Activated CD4-positive, alpha-beta memory T cell treated with anti-CD3 and anti-CD28 coated beads for 36 hours (primary cell): ENCODE data around the gene WDHD1. TPM values are rescaled to one million over a fixed set of nuclear protein-coding genes. Genes with fewer than 3 reads are reported as not detected.
"Not testable (repeated sequence)": the region's sequence is repeated elsewhere in the genome, so short reads cannot be mapped to it uniquely, and the experiment has no call there.

Experiments used
- CTCF ChIA-PET: fragments of 350-600 bp; sonication (Branson Sonifier 250); formaldehyde crosslinking; loops from one replicate; lab custom pipeline; 2021; ENCODE audit warnings: antibody characterized with exemption, inconsistent platforms; lab: Charles Lee
- POLR2A ChIA-PET: fragments of 350-600 bp; sonication (Branson Sonifier 250); formaldehyde crosslinking; loops from one replicate; lab custom pipeline; 2021; ENCODE audit warnings: antibody characterized with exemption; lab: Charles Lee
- DNase-seq: peaks from one replicate; pipeline ENCODE4 v3.0.0-alpha.2; 2020
- H3K27ac Mint-ChIP-seq: one replicate; pipeline ENCODE4 v1.8.0; 2021; ENCODE audit warnings: mixed read lengths
- H3K27me3 Mint-ChIP-seq: one replicate; pipeline ENCODE4 v1.8.0; 2021; ENCODE audit warnings: mixed read lengths
- H3K36me3 Mint-ChIP-seq: one replicate; pipeline ENCODE4 v1.8.0; 2021; ENCODE audit warnings: mixed read lengths
- H3K4me1 Mint-ChIP-seq: one replicate; pipeline ENCODE4 v1.8.0; 2021; ENCODE audit warnings: low read depth, mixed read lengths
- H3K4me3 Mint-ChIP-seq: one replicate; pipeline ENCODE4 v1.8.0; 2021; ENCODE audit warnings: mild to moderate bottlenecking, mixed read lengths
- H3K9me3 Mint-ChIP-seq: one replicate; pipeline ENCODE4 v1.8.0; 2021; ENCODE audit warnings: mixed read lengths
- intact Hi-C: fragments of 100-400 bp; cut with micrococcal nuclease; formaldehyde crosslinking; loops from one replicate; pipeline ENCODE4 v1.15.1; 2023
- total RNA-seq, 2 experiments: library from RNA; stranded (reverse); gene quantifications; one replicate each; pipeline ENCODE4 v1.2.3, GENCODE V29; 2021

WDHD1 gene
- total RNA-seq, 2 experiments from 2014 or later, result 62.4 to 63.2 TPM

DNA sequence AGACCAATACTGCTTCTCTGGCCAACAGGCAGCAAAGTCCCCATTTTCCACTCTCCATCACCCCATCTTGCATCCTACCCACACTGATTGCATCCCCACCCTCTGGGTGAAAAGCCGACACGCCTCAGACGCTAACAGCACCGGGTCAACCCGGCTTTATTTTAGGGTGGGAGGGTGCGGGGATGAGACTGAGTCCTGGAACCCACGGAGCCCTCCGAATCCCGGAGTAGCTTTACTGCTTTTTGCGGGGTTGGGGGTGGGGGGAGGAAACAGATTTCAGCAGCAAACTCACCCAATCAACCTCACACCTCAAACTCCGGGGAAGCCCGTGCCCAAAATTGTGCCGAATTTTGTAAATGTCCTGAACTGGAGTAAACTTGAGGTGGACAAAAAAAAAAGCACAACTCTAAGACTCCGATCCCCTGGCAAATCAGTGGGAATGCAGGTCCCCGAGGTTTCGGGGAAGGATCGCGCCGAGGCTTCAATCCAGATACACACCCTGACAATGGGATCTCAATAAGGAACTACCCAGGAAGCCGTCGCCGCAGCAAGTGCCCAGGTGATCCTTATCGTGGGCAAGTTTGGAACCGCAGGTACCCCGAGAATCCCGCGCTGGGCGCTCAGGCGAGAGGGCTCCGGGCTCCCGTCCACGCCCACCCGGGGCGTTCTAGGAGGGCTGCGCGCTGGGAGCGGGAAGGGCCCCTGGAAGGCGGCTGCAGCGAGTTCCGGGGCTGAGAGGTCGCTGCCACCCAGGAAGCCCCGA, 125.3 kb downstream of the WDHD1 start:
- ChIA-PET POLR2A (interaction anchor here (0.6 to 2.1 kb wide), 2 partner anchors 20 to 126 kb away, joined by 7 to 10 read pairs; no protein-coding TSS in a partner anchor), CTCF (interaction anchor here (1.0 to 4.6 kb wide), 8 partner anchors 8 to 413 kb away, joined by 3 to 19 read pairs (median 8); no protein-coding TSS in a partner anchor)
- Mint-ChIP-seq H3K9me3 (no peaks in the 10 kb centered on the region), H3K27me3 (no peaks in the 10 kb centered on the region), H3K36me3 (peaks cover 4% of the 10 kb centered on the region), H3K4me1 (peaks cover 22% of the 10 kb centered on the region), H3K27ac (peak overlapping the region; percentile 80), H3K4me3 (peak overlapping the region; percentile 87)
- intact Hi-C loops, result loop anchor here (1.0 to 10.0 kb wide), 9 partner anchors 8 to 505 kb away; partner anchors contain the start of genes CDKN3, CGRRF1, SOCS4 and WDHD1
- peak; percentile 35 for DNase-seq

- Mint-ChIP-seq H3K9me3 (no peaks in the 10 kb centered on the region), H3K4me1 (peaks cover 34% of the 10 kb centered on the region), H3K27me3 (no peaks in the 10 kb centered on the region), H3K36me3 (peaks cover 4% of the 10 kb centered on the region), H3K27ac (no peak overlapping the region), H3K4me3 (no peak overlapping the region)
- POLR2A ChIA-PET, result interaction anchor here (1.3 kb wide), 1 partner anchor 10 kb away, joined by 3 read pairs; no protein-coding TSS in a partner anchor
- no peak for DNase-seq
- intact Hi-C loops, result no loop called here
- CTCF ChIA-PET, result interaction anchor here (0.7 to 4.6 kb wide), 3 partner anchors 10 to 18 kb away, joined by 3 to 19 read pairs (median 9); no protein-coding TSS in a partner anchor
Observed at GRCh38 chr14:54899573-54899972, 127.3 kb downstream of the WDHD1 start.

DNA sequence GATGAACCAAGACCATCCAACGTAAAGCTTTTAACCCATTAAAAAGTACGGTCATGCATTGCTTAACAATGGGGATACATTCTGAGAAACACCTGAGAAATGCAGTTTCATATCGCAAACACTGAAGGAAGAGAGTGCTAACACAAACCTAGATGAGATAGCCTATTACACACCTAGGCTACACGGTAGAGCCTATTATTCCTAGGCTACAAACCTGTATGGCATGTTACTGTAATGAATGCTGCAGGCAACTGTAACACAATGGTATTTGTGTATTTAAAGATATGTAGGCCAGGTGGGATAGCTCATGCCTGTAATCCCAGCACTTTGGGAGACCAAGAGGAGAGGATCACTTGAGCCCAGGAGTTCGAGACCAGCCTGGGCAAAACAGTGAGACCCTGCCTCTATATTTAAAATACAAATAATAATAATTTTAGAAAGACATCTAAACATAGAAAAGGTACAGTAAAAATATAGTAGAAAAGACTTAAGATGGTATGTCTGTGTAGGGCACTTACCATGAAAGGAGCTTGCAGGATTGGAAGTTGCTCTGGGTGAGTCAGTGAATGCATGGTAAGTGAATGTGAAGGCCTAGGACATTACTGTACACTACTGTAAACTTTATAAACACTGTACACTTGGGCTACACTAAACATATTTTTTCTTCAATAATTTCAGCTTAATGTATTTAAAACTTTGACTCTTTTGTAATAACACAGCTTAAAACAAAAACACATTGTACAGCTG, 128.9 kb downstream of the WDHD1 start:
- H3K27ac Mint-ChIP-seq, H3K36me3 Mint-ChIP-seq, POLR2A ChIA-PET, H3K27me3 Mint-ChIP-seq, H3K4me3 Mint-ChIP-seq, DNase-seq, H3K9me3 Mint-ChIP-seq, intact Hi-C loops: not testable (repeated sequence)
- peaks cover 44% of the 10 kb centered on the region for H3K4me1 Mint-ChIP-seq
- CTCF ChIA-PET, result interaction anchor here (0.6 to 4.6 kb wide), 4 partner anchors 9 to 341 kb away, joined by 3 to 19 read pairs (median 3); no protein-coding TSS in a partner anchor

- no peaks in the 10 kb centered on the region for H3K9me3 Mint-ChIP-seq
- no peak for DNase-seq
- H3K4me3 Mint-ChIP-seq, result no peak overlapping the region
- POLR2A ChIA-PET, result no interaction called here
- CTCF ChIA-PET, result no interaction called here
- peaks cover 47% of the 10 kb centered on the region for H3K4me1 Mint-ChIP-seq
- H3K36me3 Mint-ChIP-seq, result peaks cover 4% of the 10 kb centered on the region
- intact Hi-C loops, result no loop called here
- H3K27ac Mint-ChIP-seq, result no peak overlapping the region
- H3K27me3 Mint-ChIP-seq, result no peaks in the 10 kb centered on the region
Observed at GRCh38 chr14:54895683-54896082, 131.2 kb downstream of the WDHD1 start.

DNA sequence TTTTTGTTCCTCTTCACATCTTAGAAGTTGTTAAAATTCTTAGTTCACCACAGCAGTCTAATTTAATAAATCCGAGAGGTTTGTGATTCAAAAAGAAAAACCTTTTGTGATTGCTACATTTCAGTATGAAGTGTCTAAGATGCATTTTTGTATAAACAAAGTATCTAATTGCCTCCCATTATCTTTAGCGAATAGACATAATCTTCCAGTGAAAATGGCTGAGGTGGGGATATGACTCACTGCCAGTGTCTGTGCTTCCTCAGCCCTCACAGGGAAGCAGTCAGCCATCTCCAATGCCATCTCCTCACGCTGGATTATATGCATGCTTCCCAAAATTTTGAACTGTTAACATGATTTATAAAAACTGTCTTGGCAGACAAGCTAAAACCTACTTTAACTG, 131.9 kb downstream of the WDHD1 start:
- Mint-ChIP-seq H3K27ac (no peak overlapping the region), H3K4me3 (no peak overlapping the region), H3K36me3 (peaks cover 1% of the 10 kb centered on the region), H3K27me3 (no peaks in the 10 kb centered on the region), H3K9me3 (no peaks in the 10 kb centered on the region), H3K4me1 (peaks cover 47% of the 10 kb centered on the region)
- POLR2A ChIA-PET, result no interaction called here
- CTCF ChIA-PET, result no interaction called here
- intact Hi-C loops, result no loop called here
- DNase-seq, result no peak

GRCh38 chr14:54893151-54893760, 133.6 kb downstream of the WDHD1 start:
- intact Hi-C loops, result loop anchor here (1.0 kb wide), 2 partner anchors 9 to 12 kb away; partner anchors contain the start of gene GCH1
- H3K4me3 Mint-ChIP-seq, result no peak overlapping the region
- H3K9me3 Mint-ChIP-seq, result no peaks in the 10 kb centered on the region
- peaks cover 55% of the 10 kb centered on the region for H3K4me1 Mint-ChIP-seq
- ChIA-PET CTCF (interaction anchor here (1.0 to 1.8 kb wide), 3 partner anchors 9 to 116 kb away, joined by 3 to 8 read pairs (median 4); partner anchors contain the start of gene GCH1), POLR2A (no interaction called here)
- peaks cover 1% of the 10 kb centered on the region for H3K36me3 Mint-ChIP-seq
- DNase-seq, result peak; percentile 53
- no peaks in the 10 kb centered on the region for H3K27me3 Mint-ChIP-seq
- no peak overlapping the region for H3K27ac Mint-ChIP-seq

DNA sequence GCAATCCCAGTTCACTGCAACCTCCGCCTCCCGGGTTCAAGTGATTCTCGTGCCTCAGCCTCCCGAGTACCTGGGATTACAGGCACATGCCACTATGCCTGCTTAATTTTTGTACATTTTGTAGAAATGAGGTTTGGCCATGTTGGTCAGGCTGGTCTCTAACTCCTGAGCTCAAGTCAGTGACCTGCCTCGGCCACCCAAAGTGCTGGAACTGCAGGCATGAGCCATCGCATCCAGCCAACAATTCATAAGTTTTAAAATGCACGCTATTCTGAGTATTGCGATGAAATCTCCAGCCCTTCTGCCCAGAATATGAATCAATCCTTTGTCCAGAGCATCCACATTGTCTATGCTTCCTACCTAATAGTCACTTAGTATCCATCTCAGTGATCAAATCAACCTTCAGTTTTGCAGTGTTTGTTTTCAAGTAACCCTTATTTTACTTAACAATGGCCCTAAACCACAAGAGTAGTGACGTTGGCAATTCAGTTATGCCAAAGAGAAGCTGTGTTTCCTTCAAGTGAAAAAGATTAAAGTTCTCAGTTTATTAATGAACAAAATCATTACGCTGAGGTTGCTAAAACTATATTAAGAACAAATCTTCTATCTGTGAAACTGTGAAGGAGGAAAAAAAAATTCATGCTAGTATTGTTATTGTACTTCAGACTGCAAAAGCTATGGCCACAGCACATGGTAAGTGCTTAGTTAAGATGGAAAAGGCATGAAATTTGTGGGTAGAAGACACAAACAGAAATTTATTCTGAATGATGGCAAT, 135.2 kb downstream of the WDHD1 start:
- H3K4me3 Mint-ChIP-seq, result no peak overlapping the region

GRCh38 chr14:54890788-54891187, 136.1 kb downstream of the WDHD1 start:
- intact Hi-C loops, result no loop called here
- peaks cover 1% of the 10 kb centered on the region for H3K36me3 Mint-ChIP-seq
- no peaks in the 10 kb centered on the region for H3K9me3 Mint-ChIP-seq
- H3K27ac Mint-ChIP-seq, result no peak overlapping the region
- peaks cover 62% of the 10 kb centered on the region for H3K4me1 Mint-ChIP-seq
- ChIA-PET CTCF (interaction anchor here (1.5 to 3.8 kb wide), 3 partner anchors 9 to 327 kb away, joined by 4 to 19 read pairs (median 5); no protein-coding TSS in a partner anchor), POLR2A (no interaction called here)
- H3K4me3 Mint-ChIP-seq, result no peak overlapping the region
- no peaks in the 10 kb centered on the region for H3K27me3 Mint-ChIP-seq
- no peak for DNase-seq

More for the DNA sequence above, 135.2 kb downstream of the WDHD1 start:
- Mint-ChIP-seq H3K9me3 (no peaks in the 10 kb centered on the region), H3K36me3 (peaks cover 1% of the 10 kb centered on the region), H3K27me3 (no peaks in the 10 kb centered on the region), H3K4me1 (peaks cover 60% of the 10 kb centered on the region), H3K27ac (no peak overlapping the region)
- CTCF ChIA-PET, result interaction anchor here (0.8 to 1.6 kb wide), 2 partner anchors 10 to 11 kb away, joined by 4 to 7 read pairs; partner anchors contain the start of gene GCH1
- intact Hi-C loops, result no loop called here
- POLR2A ChIA-PET, result no interaction called here
- DNase-seq, result no peak

- no peaks in the 10 kb centered on the region for H3K27me3 Mint-ChIP-seq
- H3K4me1 Mint-ChIP-seq, result peaks cover 58% of the 10 kb centered on the region
- DNase-seq, result no peak
- H3K4me3 Mint-ChIP-seq, result no peak overlapping the region
- H3K36me3 Mint-ChIP-seq, result peaks cover 1% of the 10 kb centered on the region
- no peaks in the 10 kb centered on the region for H3K9me3 Mint-ChIP-seq
- intact Hi-C loops, result no loop called here
- POLR2A ChIA-PET, result interaction anchor here (1.0 kb wide), 1 partner anchor 10 kb away, joined by 3 read pairs; no protein-coding TSS in a partner anchor
- H3K27ac Mint-ChIP-seq, result no peak overlapping the region
- CTCF ChIA-PET, result interaction anchor here (1.5 to 3.8 kb wide), 2 partner anchors 9 to 326 kb away, joined by 5 to 19 read pairs; no protein-coding TSS in a partner anchor
Observed at GRCh38 chr14:54889919-54890318, 137.0 kb downstream of the WDHD1 start.
